ENCODE measurements around the gene PSME1.
A peak's percentile ranks its signal among the peaks of the same experiment; 100 is the strongest.

DNA sequence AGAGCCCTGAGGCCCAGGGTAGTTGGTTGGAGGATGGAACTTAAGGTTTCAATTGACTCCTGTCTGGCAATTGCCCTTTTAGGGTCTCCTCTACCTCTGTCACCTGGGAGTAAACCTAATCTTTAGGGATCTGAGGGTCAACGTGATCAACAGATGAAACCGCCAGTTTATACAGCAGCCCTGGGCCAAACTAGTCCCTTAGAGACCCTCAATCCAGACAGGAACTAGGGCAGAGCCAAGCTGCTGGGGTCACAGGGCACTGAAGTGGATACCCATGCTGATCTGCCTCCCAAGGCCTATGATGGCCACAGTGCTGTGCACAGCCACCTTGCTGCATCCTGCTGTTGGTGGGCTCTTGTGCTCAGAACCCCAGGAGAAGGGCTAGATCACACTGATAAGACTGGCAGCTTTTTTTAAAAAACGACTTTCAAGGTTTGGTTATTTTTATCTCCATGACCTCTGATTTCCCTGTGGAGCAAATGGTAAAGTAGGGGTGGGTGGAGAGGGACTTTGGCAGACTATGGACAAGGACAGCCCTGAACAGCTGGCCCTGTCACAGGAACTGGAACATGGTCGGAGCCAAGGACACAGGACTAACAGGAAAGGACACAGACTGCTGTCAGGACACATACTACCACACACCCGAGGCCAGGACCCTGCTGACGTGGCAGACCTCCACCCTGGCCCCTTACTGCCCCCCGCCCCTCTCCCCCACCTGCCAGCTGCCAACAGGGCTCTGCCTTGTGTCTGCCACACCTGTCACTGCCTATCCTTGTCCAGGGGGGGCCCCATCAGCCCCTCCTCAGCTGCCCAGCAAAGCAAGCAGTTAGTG is 5.1 kb upstream of the PSME1 start:
- TF ChIP-seq, protein P1, sequence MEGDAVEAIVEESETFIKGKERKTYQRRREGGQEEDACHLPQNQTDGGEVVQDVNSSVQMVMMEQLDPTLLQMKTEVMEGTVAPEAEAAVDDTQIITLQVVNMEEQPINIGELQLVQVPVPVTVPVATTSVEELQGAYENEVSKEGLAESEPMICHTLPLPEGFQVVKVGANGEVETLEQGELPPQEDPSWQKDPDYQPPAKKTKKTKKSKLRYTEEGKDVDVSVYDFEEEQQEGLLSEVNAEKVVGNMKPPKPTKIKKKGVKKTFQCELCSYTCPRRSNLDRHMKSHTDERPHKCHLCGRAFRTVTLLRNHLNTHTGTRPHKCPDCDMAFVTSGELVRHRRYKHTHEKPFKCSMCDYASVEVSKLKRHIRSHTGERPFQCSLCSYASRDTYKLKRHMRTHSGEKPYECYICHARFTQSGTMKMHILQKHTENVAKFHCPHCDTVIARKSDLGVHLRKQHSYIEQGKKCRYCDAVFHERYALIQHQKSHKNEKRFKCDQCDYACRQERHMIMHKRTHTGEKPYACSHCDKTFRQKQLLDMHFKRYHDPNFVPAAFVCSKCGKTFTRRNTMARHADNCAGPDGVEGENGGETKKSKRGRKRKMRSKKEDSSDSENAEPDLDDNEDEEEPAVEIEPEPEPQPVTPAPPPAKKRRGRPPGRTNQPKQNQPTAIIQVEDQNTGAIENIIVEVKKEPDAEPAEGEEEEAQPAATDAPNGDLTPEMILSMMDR (IDR thresholded peaks at IDR 0.05) = no peak
- TF ChIP-seq POLR2A (IDR thresholded peaks at IDR 0.05) = peak in 2 of 3 donors; percentile 40 to 59
